HepG2 (cell line): ENCODE results near the gene XPO1. TPM values are rescaled to one million over a fixed set of nuclear protein-coding genes. Genes with fewer than 3 reads are reported as not detected.

Experiments used
- ARID4A ChIP-seq: sonication (generic); formaldehyde crosslinking; IDR thresholded peaks from 2 replicates; pipeline ENCODE4 v1.5.0; 2020; ENCODE audit warnings: mild to moderate bottlenecking, missing genetic modification reagents, borderline replicate concordance
- CERS6 ChIP-seq: sonication (generic); formaldehyde crosslinking; IDR thresholded peaks from 2 replicates; pipeline ENCODE4 v1.5.0; 2020; ENCODE audit warnings: missing genetic modification reagents
- FOSL1 ChIP-seq: sonication (generic); formaldehyde crosslinking; IDR thresholded peaks from 2 replicates; pipeline ENCODE4 v1.9.0; 2021; ENCODE audit warnings: missing genetic modification reagents, borderline replicate concordance
- FOXK2 ChIP-seq: fragments of 450-650 bp; IDR thresholded peaks from 2 replicates; pipeline ENCODE4 v1.6.1; 2016
- GABPA ChIP-seq, 2 experiments: IDR thresholded peaks; 2 replicates each; pipeline ENCODE4 v1.6.1; 2011 to 2016; ENCODE audit warnings: low read depth in 2 of 2, low read length in 1 of 2, missing biosample characterization in 1 of 2, missing genetic modification characterization in 1 of 2
- GATAD1 ChIP-seq: IDR thresholded peaks from 2 replicates; pipeline ENCODE4 v1.6.1; 2016; ENCODE audit warnings: missing genetic modification reagents, missing compliant biosample characterization
- GPN1 ChIP-seq: sonication (generic); formaldehyde crosslinking; IDR thresholded peaks from 2 replicates; pipeline ENCODE4 v1.5.1; 2020; ENCODE audit warnings: missing genetic modification reagents, borderline replicate concordance
- LBX2 ChIP-seq: sonication (generic); formaldehyde crosslinking; IDR thresholded peaks from 2 replicates; pipeline ENCODE4 v1.5.0; 2020; ENCODE audit warnings: missing genetic modification reagents, mild to moderate bottlenecking, borderline replicate concordance
- RAD51 ChIP-seq: fragments of 450-650 bp; IDR thresholded peaks from 2 replicates; pipeline ENCODE4 v1.6.1; 2016; ENCODE audit warnings: borderline replicate concordance
- RFX1 ChIP-seq: fragments of 450-650 bp; IDR thresholded peaks from 2 replicates; pipeline ENCODE4 v1.6.1; 2017
- UBTF ChIP-seq: sonication (generic); formaldehyde crosslinking; IDR thresholded peaks from 2 replicates; pipeline ENCODE4 v1.4.0; 2020; ENCODE audit warnings: mild to moderate bottlenecking, missing genetic modification reagents
- ZBTB46 ChIP-seq: sonication (generic); formaldehyde crosslinking; IDR thresholded peaks from 2 replicates; pipeline ENCODE4 v1.4.0; 2020; ENCODE audit warnings: mild to moderate bottlenecking, missing genetic modification reagents, borderline replicate concordance
- ZBTB8A ChIP-seq: sonication (generic); formaldehyde crosslinking; IDR thresholded peaks from 2 replicates; pipeline ENCODE4 v1.4.0; 2020; ENCODE audit warnings: mild to moderate bottlenecking, low read depth, missing genetic modification reagents, borderline replicate concordance
- ZNF234 ChIP-seq: sonication (generic); formaldehyde crosslinking; conservative IDR thresholded peaks from 2 replicates; pipeline ENCODE4 v1.5.1; 2020; ENCODE audit warnings: mild to moderate bottlenecking, missing genetic modification reagents
- ZNF251 ChIP-seq: sonication (generic); formaldehyde crosslinking; IDR thresholded peaks from 2 replicates; pipeline ENCODE4 v1.9.0; 2021; ENCODE audit warnings: mild to moderate bottlenecking, missing genetic modification reagents
- ZNF3 ChIP-seq: IDR thresholded peaks from 2 replicates; pipeline ENCODE4 v1.7.0; 2017; ENCODE audit warnings: inconsistent platforms
- ZNF678 ChIP-seq: sonication (generic); formaldehyde crosslinking; IDR thresholded peaks from 2 replicates; pipeline ENCODE4 v1.4.0; 2020; ENCODE audit warnings: mild to moderate bottlenecking, missing genetic modification reagents
- ZUFSP ChIP-seq: sonication (generic); formaldehyde crosslinking; IDR thresholded peaks from 2 replicates; pipeline ENCODE4 v1.9.0; 2021; ENCODE audit warnings: missing genetic modification reagents, mild to moderate bottlenecking, borderline replicate concordance
- polyA plus RNA-seq, 8 experiments: library from polyadenylated mRNA; depleted of rRNA in 3 of 8; stranded (reverse) in 7 of 8; unstranded in 1 of 8; fragments of >200 nt; fragmentation: Illumina TruSeq in 4 of 8; extraction: Trizol in 4 of 8; gene quantifications; 2 replicates each; pipeline versions ENCODE4 v1.2.1 to v1.2.3, GENCODE V29; 2011 to 2016; ENCODE audit warnings: low read depth in 4 of 8, missing spikeins in 1 of 8, mixed read lengths in 1 of 8; ENCODE audit not compliant: insufficient read depth in 1 of 8
- total RNA-seq, 5 experiments: library from RNA; depleted of rRNA; stranded (reverse); fragments of >200 nt; fragmentation: Illumina TruSeq; extraction: Trizol; gene quantifications; 2 replicates each; pipeline ENCODE4 v1.2.3, GENCODE V29; 2016; ENCODE audit warnings: low read depth in 1 of 5

Gene XPO1
- total and polyA plus RNA-seq, 2 of the 13 experiments (the other 11 are each of a cell fraction or from before 2014, with no cell fraction given), result 67.4 to 212 TPM

GRCh38 chr2:61536572-61537276 lies 1.4 kb downstream of the XPO1 start (continued):
- TF ChIP-seq ZBTB8A (CRISPR knock-in tag) (no peak), LBX2 (CRISPR knock-in tag) (no peak), FOSL1 (CRISPR knock-in tag) (no peak), ZNF251 (CRISPR knock-in tag) (no peak), GPN1 (no peak), ZNF678 (no peak), ZNF234 (CRISPR knock-in tag) (no peak), GABPA (IDR thresholded peaks at IDR 0.05; ENCODE audit: low read depth, low read length) (no peak), GABPA (CRISPR knock-in tag; IDR thresholded peaks at IDR 0.05; ENCODE audit: low read depth) (peak; percentile 75), ARID4A (CRISPR knock-in tag) (peak; percentile 93), FOXK2 (no peak), CERS6 (CRISPR knock-in tag) (no peak), ZBTB46 (CRISPR knock-in tag) (no peak), GATAD1 (CRISPR knock-in tag) (peak; percentile 51), RAD51 (0 out of 2 replicates have a peak, but pooled peaks have one; percentile 27), UBTF (CRISPR knock-in tag) (peak; percentile 78), ZNF3 (CRISPR knock-in tag) (no peak), ZUFSP (no peak), RFX1 (no peak)
